ENCODE measurements around the gene SLC22A12.

Gene SLC22A12

GRCh38 chr11:64564419-64564818 is 26.6 kb upstream of the SLC22A12 start:
- no peak for DNase-seq

DNA sequence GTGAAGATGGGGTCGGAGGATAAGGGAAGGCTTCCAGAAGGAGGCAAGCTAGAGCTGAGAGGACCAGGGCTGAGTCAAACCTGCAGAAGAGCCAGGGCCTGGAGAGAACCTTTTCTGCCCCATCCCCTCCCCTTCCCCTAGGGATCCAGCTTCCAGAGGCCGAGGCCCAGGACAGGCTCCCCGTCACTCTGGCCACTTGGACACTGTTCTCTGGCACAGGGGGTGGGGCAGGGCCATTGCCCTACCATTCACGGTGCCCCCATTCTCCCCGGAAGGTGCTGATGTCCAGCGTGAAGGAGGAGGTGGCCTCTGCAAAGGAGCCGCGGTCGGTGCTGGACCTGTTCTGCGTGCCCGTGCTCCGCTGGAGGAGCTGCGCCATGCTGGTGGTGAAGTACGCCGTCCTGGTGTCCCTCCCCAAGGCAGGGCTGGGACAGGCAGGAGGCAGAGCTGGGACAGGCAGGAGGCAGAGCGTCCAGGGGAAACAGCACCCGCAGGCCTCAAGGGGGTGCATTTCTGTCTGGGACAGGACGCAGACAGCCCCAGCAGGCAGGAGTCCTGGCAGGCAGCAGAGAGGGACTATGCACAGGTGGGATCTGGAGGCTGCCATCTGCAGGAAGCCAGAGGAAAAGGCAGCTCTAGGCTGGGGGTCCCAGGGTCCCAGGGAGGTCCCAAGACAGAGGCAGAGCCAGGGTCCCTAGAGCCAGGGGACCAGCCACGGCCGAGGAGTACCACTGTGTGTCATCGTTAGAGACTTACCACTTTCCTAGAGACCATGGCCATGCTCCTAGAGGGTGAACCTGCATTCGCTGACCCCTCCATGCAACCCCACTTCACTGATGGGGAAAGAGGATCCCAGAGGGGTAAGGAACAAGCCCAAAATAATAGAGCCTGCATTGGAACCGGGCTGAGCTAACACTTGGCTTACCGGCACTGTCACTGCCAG is 25.8 kb upstream of the SLC22A12 start:
- DNase-seq = no peak

DNA sequence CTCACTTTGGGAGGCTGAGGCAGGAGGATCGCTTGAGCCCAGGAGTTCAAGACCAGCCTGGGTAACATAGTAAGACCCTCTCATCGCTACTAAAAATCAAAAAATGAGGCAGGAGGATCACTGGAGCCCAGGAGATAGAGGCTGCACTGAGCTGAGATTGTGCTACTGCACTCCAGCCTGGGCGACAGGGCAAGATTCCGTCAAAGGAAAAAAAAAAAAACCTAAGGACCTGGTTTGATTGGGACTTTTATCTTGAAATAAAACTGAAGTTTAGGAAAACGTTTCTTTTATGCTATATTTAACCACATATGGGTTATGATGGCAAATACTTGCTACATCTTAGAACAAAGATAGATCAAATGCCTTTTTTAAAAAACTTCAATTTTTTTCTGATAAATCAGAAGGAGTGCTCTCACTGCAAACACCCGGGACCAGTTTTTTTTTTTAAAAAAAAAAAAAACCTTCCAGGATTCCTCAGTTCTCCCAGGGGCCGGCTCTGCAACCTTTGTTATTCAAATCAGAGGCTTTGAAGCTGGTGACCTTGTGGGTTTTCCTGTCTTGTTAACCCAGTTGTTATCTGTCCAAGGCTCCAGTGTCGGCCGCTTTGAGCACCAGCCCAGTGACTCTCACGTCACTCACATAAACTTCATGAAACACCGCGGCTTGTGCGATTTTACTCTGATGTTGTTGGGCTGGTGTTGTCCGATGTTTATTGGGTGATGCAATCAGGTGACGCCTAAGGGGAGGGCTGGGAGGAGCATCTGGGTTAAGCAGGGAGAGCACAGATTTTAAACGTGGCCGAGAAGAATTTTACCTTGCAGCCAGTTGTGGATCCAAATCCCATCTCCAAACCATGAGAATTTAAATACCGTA is 24.7 kb upstream of the SLC22A12 start:
- DNase-seq = no peak

DNA sequence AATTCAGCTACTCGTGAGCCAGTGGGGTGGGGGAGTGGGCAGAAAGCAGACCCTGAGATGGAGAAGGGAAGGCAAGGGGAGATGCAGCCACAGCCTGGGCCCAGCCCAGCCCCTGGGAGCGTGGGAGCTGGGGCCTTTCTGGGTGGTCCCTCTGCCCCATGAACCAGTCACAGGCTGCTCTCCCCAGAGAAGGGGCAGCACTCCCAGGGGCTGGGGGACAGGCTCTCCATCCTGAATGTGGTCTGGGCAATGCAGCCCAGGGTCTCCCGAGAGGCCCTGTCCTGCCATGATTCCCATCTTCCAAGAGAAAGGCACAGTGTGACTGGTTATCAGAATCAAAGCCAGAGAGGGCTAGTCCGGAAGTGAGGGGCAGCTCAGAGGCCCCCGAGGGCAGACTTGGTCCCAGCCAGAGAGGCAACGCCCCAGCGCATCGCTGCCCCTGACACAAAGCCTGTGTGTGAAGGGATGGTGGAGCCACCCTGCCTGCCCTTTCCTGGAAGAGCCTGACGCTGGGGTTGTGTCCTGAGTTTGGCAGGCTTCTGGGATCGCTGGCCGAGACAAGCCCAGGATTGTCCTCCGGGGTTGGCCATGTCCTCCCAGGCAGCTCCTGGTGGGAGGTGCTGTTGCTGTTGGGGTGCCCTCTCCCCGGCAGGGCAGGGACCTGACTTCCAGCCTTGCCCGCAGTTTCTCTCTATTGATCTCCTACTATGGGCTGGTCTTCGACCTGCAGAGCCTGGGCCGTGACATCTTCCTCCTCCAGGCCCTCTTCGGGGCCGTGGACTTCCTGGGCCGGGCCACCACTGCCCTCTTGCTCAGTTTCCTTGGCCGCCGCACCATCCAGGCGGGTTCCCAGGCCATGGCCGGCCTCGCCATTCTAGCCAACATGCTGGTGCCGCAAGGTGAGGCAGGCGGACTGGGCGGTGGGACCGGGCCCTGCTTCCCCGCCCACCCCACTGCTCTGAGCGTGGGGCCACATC is 23.8 kb upstream of the SLC22A12 start:
- DNase-seq = no peak

GRCh38 chr11:64568041-64568571 is 22.9 kb upstream of the SLC22A12 start:
- DNase-seq = no peak

GRCh38 chr11:64568584-64569140 is 22.4 kb upstream of the SLC22A12 start:
- DNase-seq = no peak

DNA sequence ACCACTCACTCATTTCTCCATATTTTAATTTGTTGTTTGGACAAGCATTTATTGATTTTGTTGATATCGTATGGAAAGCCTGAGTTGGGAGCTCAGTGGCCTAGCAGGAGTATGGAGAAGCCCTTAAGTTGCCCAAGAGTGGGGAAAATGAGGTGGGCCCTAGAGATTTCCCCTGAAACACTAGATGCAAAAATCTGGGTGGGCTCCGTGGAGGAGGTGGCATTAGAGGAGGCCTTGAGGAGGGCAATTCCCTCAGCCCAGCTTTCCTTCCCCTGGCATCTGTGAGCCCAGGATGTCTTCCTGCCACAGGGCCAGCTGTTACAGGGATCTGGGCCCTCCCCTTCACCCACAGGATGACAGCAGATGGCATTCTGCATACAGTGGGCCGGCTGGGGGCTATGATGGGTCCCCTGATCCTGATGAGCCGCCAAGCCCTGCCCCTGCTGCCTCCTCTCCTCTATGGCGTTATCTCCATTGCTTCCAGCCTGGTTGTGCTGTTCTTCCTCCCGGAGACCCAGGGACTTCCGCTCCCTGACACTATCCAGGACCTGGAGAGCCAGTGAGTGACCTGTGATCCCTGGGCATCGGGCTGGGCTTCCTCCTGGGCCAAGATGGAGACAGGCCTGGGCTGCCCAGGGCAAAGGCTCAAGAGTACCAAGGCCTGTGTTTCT is 21.6 kb upstream of the SLC22A12 start:
- DNase-seq = no peak

- no peak for DNase-seq
Measured at GRCh38 chr11:64570341-64570740, 20.7 kb upstream of the SLC22A12 start.

DNA sequence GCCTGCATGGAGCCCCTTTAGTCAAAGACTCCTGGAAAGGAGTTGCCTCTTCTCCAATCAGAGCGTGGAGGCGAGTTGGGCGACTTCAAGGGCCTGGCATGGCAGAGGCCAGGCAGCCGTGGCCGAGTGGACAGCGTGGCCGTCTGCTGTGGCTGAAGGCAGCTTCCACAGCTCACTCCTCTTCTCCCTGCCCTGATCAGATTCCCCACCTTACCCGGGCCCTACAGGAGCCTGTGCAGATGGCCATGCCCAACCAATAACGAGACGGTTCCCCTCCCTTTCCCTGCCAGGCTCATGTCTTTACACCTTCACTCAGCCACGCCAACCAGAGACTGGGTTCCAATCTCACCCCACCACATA is 20.0 kb upstream of the SLC22A12 start:
- DNase-seq = no peak

DNA sequence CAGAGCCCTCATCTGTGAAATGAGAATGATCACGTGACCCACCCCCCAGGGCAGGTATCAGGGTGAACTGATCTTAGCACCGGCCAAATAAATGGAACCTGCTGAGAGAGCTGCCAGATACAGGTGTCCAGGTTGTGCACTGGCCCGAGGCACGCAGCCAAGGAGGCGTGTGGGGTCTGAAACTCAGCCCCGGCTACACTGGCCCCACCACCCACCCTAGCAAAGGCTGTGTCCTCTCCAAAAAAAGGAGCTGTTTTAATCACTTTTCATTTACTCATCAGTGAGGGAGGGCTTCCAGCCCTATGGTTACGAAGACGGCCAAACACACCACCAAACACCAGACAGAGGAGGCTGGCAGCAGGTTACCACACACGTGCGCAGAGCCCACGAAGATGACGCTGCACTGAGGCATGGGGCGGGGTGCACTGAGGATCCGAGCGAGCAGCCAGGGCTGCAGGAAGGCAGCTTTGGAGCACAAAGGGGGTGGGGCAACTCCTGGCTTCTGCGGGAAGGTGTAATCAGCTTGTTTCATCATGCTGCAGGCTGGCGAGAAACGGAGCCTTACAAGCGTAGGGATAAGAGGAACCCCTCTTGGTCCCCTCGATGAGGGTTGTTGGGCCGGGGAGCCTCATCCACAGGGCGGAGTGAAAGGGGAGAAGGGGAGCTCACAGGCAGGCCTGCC is 19.5 kb upstream of the SLC22A12 start:
- DNase-seq = no peak

GRCh38 chr11:64572143-64572542 is 18.9 kb upstream of the SLC22A12 start:
- DNase-seq = no peak

DNA sequence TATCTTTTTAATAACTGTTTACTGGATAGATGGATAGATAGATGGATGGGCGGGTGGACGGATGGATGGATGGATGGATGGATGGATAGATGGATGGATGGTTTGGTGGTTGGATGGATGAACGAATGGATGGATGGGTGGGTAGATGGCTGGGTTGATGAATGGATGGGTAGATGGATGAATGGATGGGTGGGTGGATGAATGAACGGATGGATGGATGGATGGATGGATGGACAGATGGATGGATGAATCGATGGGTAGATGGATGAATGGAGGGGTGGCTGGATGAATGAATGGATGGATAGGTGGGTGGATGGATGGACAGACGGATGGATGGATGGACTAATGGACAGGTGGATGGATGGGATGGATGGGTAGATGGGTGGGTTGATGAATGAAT is 13.8 kb upstream of the SLC22A12 start:
- no peak for DNase-seq

DNA sequence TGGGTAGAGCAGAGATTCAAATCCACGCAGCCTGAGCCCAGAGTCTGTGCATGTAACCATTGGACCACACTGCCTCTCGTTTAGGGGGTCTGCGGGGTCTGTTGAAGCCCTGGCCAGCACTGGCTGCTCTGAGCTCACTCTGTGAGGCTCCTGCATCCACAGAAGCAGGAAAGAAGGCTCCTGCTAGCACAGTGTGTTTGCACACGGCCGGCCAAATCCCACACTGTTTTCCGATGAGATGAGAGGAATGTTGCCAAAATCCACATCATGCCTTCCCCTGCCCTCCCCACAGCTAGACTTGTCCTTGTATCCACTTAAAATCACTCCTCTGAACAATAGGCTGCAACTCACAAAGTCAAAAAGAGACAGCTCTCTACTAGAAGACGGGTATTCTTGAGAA is 10.6 kb upstream of the SLC22A12 start:
- no peak for DNase-seq

GRCh38 chr11:64581057-64581523 is 9.9 kb upstream of the SLC22A12 start:
- DNase-seq = no peak

- DNase-seq = no peak
Measured at GRCh38 chr11:64582885-64583284, 8.1 kb upstream of the SLC22A12 start.

DNA sequence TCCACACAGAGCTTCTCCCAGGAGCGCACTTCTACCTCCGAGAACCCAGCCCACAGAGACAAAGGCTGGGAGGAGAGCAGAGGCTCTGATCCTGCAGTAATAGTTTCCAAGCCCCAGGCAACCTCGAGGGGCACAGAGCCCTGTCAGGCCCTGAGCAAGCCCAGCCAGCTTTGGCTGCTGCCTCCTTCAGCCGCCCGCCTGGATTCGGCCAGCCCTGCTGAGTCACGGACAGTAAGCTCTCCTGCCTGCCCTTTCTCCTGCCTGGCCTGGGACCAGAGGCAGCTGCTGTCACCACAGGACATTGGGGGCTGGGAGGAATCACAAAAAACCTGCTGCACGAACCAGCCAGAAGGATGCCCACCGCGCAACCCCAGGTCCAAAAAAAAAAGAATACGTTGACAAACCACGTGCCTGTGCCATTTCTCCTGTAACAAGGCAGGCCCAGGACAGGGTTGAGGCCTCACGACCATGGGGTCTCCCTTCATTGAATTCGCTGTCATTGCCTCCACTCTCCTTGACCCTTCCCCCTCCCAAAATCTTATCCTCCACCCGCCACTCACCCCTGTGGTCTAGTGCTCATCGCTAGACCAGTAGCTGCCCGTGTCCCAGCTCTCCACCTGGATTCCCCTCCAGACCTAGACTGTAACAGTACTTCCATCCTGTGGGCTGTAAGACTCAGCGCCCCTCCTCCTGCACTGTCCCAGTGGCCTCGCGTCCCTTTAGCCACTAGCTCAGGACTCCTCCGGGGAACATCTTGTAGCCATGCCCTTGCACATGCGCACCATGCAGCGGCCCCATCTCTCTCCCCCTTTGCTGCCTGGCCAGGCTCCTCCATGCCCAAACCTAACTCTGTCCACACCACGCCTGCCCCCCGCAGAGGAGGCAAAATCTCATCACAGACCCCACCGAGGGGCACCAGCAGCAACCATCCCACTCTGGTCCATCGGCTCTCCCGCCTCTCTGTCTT is 7.4 kb upstream of the SLC22A12 start:
- no peak for DNase-seq

DNA sequence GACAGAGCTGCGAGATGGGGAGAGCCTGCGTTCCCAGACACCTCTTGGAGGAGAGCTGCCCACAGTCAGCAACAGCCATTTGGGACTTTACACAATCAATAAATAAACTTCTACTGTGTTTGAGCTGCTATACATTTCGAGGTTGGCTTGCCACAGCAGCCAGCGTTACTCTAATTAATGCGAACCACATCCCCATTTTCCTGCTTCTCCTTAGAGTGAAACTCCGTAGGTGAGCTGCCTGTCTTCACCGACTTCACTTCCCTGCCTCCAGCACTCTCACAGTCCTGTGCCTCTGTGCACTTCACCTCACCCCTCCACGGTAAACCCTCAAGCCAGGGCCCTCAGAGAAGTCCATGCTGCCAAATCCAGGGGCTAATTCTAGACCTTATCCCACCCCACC is 5.9 kb upstream of the SLC22A12 start:
- no peak for DNase-seq

DNA sequence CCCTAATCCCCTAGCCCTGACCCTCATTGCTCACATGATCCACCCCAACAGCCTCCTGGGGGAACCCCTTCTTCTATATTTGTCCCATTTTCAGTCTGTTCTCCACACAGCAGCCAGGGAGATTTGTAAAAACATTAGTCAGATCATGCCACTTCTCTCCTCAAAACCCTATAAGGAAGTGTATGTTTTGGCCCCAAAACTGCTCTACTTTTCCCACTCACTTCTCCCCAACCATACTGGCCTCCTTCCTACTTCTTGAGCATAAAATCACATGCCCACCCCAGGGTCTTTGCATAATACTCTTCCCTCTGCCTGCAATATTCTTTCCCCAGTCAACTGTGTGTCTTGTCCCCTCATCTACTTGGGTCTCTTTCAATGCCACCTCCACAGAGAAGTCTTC is 4.7 kb upstream of the SLC22A12 start:
- no peak for DNase-seq

GRCh38 chr11:64588701-64589100 is 2.3 kb upstream of the SLC22A12 start:
- DNase-seq = no peak
